HL-60 (cell line): ENCODE measurements around the gene KCNJ4.

Experiments used
- CTCF ChIP-seq: IDR thresholded peaks from one replicate; pipeline ENCODE4 v1.5.1; 2011; ENCODE audit warnings: low read length, control low read depth, inconsistent platforms; ENCODE audit not compliant: insufficient read depth
- GABPA ChIP-seq: IDR thresholded peaks from 2 replicates; pipeline ENCODE4 v1.6.1; 2012; ENCODE audit warnings: low read depth
- POLR2AphosphoS5 ChIP-seq: IDR thresholded peaks from 2 replicates; pipeline ENCODE4 v1.6.1; 2012; ENCODE audit warnings: low read depth
- REST ChIP-seq: IDR thresholded peaks from 2 replicates; pipeline ENCODE4 v1.6.1; 2012; ENCODE audit warnings: low read depth; ENCODE audit not compliant: insufficient replicate concordance
- SPI1 ChIP-seq: IDR thresholded peaks from 2 replicates; pipeline ENCODE4 v1.6.1; 2012; ENCODE audit warnings: low read depth, mild to moderate bottlenecking, borderline replicate concordance

GRCh38 chr22:38455530-38456271, 702 bp upstream of the KCNJ4 start:
- no peak for TF ChIP-seq CTCF
- TF ChIP-seq SPI1, result no peak
- no peak for TF ChIP-seq POLR2AphosphoS5
- TF ChIP-seq REST, result no peak
- TF ChIP-seq GABPA, result no peak
